ENCODE results near the gene SLC12A7. TPM values are rescaled to one million over a fixed set of nuclear protein-coding genes. Genes with fewer than 3 reads are reported as not detected.
"Not testable (repeated sequence)": the region's sequence is repeated elsewhere in the genome, so short reads cannot be mapped to it uniquely, and the experiment has no call there.

Gene SLC12A7
- total RNA-seq, 1 experiment from 2014 or later, result 48.2 TPM

DNA sequence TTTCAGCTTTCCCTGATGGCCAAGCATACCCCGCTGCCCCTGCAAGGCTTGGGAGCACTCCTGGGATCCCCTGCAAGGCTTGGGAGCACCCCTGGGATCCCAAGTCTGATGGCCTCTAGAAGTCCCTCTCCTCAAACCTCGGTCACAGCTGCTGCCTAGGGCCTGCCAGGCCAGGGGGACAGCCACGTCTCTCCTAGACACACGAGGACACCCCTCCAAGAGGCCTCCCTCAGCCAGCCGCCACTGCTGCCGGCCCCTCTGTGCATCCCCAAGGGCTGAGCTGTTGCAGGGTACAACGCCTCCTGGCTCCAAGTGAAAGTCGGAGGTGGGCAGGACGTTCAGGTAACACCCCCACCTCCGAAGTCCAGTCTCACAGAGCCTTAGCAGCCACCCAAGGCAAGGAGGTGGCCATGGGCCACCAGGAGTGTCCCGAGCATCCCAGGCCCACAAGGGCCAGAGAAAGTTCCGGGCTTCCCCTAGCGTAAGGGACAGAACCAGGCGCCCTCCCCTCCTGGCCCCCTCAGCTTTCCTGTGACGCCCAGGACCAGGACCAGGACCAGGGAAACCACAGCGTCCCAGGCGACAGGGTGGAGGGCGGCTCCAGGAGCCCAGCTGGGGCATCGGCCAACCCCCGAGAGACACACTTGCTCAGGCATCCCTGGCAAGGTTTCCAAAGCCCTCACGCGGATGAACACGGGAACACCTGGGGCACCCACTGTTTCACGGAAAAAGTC, 17.3 kb upstream of the SLC12A7 start:
- Histone ChIP-seq H3K9me3 (ENCODE audit: low read length) (no peaks in the 10 kb centered on the region), H3K4me2 (ENCODE audit: low read length) (peak overlapping the region; percentile 77), H3K9ac (ENCODE audit: low read length) (peak overlapping the region; percentile 62), H4K20me1 (ENCODE audit: low read length) (no peaks in the 10 kb centered on the region), H3K36me3 (ENCODE audit: low read depth, low read length) (no peaks in the 10 kb centered on the region), H3K4me1 (ENCODE audit: insufficient read depth, low read length) (peaks cover 48% of the 10 kb centered on the region), H3K4me3 (ENCODE audit: low read length) (no peak overlapping the region), H3K9me2 (replicated peaks; ENCODE audit: low read length) (no peaks in the 10 kb centered on the region), H3K79me2 (ENCODE audit: low read length) (no peaks in the 10 kb centered on the region), H2AFZ (ENCODE audit: low read length) (no peak overlapping the region), H3F3A (ENCODE audit: low read length, unreplicated experiment) (no peaks in the 10 kb centered on the region), H3K27ac (ENCODE audit: low read length) (peak overlapping the region; percentile 73), H3K27me3 (ENCODE audit: low read length) (no peaks in the 10 kb centered on the region)
- no peak for DNase-seq
- ChIA-PET CTCF (no interaction called here), POLR2A (ENCODE audit: unreplicated experiment) (interaction anchor here (0.6 kb wide), 1 partner anchor 32 kb away, joined by 5 read pairs; no protein-coding TSS in a partner anchor)
- intact Hi-C loops (cut with micrococcal nuclease), result no loop called here
- TF ChIP-seq, protein P1, sequence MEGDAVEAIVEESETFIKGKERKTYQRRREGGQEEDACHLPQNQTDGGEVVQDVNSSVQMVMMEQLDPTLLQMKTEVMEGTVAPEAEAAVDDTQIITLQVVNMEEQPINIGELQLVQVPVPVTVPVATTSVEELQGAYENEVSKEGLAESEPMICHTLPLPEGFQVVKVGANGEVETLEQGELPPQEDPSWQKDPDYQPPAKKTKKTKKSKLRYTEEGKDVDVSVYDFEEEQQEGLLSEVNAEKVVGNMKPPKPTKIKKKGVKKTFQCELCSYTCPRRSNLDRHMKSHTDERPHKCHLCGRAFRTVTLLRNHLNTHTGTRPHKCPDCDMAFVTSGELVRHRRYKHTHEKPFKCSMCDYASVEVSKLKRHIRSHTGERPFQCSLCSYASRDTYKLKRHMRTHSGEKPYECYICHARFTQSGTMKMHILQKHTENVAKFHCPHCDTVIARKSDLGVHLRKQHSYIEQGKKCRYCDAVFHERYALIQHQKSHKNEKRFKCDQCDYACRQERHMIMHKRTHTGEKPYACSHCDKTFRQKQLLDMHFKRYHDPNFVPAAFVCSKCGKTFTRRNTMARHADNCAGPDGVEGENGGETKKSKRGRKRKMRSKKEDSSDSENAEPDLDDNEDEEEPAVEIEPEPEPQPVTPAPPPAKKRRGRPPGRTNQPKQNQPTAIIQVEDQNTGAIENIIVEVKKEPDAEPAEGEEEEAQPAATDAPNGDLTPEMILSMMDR (conservative IDR thresholded peaks at IDR 0.05; ENCODE audit: low read depth, low read length), result no peak
- TF ChIP-seq EZH2 (IDR thresholded peaks at IDR 0.05; ENCODE audit: low read length, unreplicated experiment) (no peak), EZH2phosphoT487 (IDR thresholded peaks at IDR 0.05; ENCODE audit: borderline replicate concordance, low read length) (no peak)
- ATAC-seq, result no peak
- BruUV-seq (replicated peaks), result no TSS peak

DNA sequence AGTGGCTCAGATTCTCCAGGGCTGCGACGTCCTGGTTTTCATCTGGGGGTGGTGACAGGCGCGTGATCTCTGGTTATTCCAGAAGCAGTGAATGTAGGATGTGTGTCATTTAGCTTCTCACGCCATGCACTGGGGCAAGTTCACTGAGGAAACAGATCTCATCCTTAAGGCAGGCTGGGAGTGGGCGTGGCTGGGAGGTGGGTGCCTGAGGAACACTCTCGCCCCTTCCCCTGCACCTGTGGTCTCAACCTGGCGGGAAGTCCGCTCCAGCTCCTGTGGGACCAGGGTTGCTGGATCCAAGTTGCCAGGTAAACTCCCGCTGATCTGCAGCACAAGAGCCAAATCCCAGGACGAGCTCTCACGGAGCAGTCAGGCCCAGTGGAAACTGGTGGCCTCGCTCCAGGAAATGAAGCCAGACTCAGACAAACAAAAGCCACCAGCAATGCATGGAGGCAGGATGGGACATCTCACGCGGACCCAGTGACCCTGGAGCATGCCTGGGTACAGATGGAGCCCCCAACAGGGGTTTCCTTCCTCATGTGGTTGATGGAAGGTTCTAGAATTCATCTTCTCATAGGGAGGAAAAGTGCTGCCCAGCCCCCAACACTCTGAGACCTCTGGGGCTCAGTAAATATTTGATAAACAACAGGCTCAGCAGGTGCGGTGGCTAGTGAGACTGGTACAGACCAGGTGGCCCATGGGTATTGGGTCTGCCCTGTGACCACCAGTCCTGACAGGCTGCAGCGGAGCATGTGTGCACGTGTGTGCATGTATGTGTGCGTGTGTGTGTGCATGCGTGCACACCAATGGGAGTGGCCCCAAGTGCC, 16.3 kb upstream of the SLC12A7 start:
- no peak for ATAC-seq
- intact Hi-C loops (cut with micrococcal nuclease), result no loop called here
- peaks cover 48% of the 10 kb centered on the region for H3K4me1 ChIP-seq (ENCODE audit: insufficient read depth, low read length)

DNA sequence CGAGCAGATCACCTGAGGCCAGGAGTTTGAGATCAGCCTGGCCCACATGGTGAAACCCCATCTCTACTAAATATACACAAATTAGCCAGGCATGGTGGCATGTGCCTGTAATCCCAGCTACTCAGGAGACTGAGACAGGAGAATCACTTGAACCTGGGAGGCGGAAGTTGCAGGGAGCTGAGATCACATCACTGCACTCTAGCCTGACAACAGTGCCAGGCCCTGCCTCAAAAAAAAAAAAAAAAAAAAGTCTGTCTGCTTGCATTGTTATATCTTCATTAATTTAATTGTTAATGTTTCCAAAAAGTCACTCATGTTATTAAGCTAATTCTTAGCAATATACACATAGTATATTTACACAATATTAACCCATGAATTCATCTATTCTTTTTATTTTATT, 13.8 kb upstream of the SLC12A7 start:
- BruUV-seq (replicated peaks); H3K9me3 ChIP-seq (ENCODE audit: low read length): not testable (repeated sequence)

More for the DNA sequence above, 16.3 kb upstream of the SLC12A7 start:
- no peaks in the 10 kb centered on the region for H3F3A ChIP-seq (ENCODE audit: low read length, unreplicated experiment)
- TF ChIP-seq, protein P1 (conservative IDR thresholded peaks at IDR 0.05; ENCODE audit: low read depth, low read length), result no peak
- TF ChIP-seq EZH2 (IDR thresholded peaks at IDR 0.05; ENCODE audit: low read length, unreplicated experiment) (no peak), EZH2phosphoT487 (IDR thresholded peaks at IDR 0.05; ENCODE audit: borderline replicate concordance, low read length) (no peak)
- no peaks in the 10 kb centered on the region for H3K9me2 ChIP-seq (replicated peaks; ENCODE audit: low read length)
- no peaks in the 10 kb centered on the region for H3K36me3 ChIP-seq (ENCODE audit: low read depth, low read length)
- peak overlapping the region; percentile 21 for H3K4me2 ChIP-seq (ENCODE audit: low read length)
- ChIA-PET CTCF (interaction anchor here (1.0 kb wide), 1 partner anchor 12 kb away, joined by 3 read pairs; no protein-coding TSS in a partner anchor), POLR2A (ENCODE audit: unreplicated experiment) (no interaction called here)
- no peak overlapping the region for H3K4me3 ChIP-seq (ENCODE audit: low read length)
- H3K27ac ChIP-seq (ENCODE audit: low read length), result peak overlapping the region; percentile 73
- no peaks in the 10 kb centered on the region for H4K20me1 ChIP-seq (ENCODE audit: low read length)
- no TSS peak for BruUV-seq (replicated peaks)
- H3K79me2 ChIP-seq (ENCODE audit: low read length), result no peaks in the 10 kb centered on the region
- no peaks in the 10 kb centered on the region for H3K9me3 ChIP-seq (ENCODE audit: low read length)
- H3K9ac ChIP-seq (ENCODE audit: low read length), result peak overlapping the region; percentile 16; the same call in 1 of the 2 replicates
- no peak overlapping the region for H2AFZ ChIP-seq (ENCODE audit: low read length)
- no peaks in the 10 kb centered on the region for H3K27me3 ChIP-seq (ENCODE audit: low read length)
- peak; percentile 18 for DNase-seq

More for the DNA sequence above, 13.8 kb upstream of the SLC12A7 start:
- H3K79me2 ChIP-seq (ENCODE audit: low read length); H2AFZ ChIP-seq (ENCODE audit: low read length); H4K20me1 ChIP-seq (ENCODE audit: low read length); POLR2A ChIA-PET (ENCODE audit: unreplicated experiment); H3K9me2 ChIP-seq (replicated peaks; ENCODE audit: low read length); H3F3A ChIP-seq (ENCODE audit: low read length, unreplicated experiment); H3K27me3 ChIP-seq (ENCODE audit: low read length); H3K4me2 ChIP-seq (ENCODE audit: low read length); H3K27ac ChIP-seq (ENCODE audit: low read length); DNase-seq; H3K36me3 ChIP-seq (ENCODE audit: low read depth, low read length); H3K4me3 ChIP-seq (ENCODE audit: low read length); H3K9ac ChIP-seq (ENCODE audit: low read length); ATAC-seq; CTCF ChIA-PET; intact Hi-C loops (cut with micrococcal nuclease): not testable (repeated sequence)
- H3K4me1 ChIP-seq (ENCODE audit: insufficient read depth, low read length), result peaks cover 42% of the 10 kb centered on the region

Data from PC-3 (cell line).